Testis (tissue), 3 donors: Measurements from ENCODE around the gene LRP8. TPM values are rescaled to one million over a fixed set of nuclear protein-coding genes. Genes with fewer than 3 reads are reported as not detected.
A peak's percentile ranks its signal among the peaks of the same experiment; 100 is the strongest.

Experiments used
- DNase-seq: peaks from one replicate; pipeline ENCODE4 v3.0.0-alpha.2; 2019
- H3K27ac ChIP-seq, 2 donors: fragments of 200-600 bp; sonication (generic); one replicate each; pipeline ENCODE4 v1.5.1; 2019
- H3K27me3 ChIP-seq: fragments of 200-600 bp; sonication (generic); one replicate; pipeline ENCODE4 v1.5.1; 2019
- H3K36me3 ChIP-seq: fragments of 200-600 bp; sonication (generic); one replicate; pipeline ENCODE4 v1.5.1; 2017; ENCODE audit warnings: low read depth; ENCODE audit errors: missing control alignments
- H3K4me1 ChIP-seq: fragments of 200-600 bp; sonication (generic); one replicate; pipeline ENCODE4 v1.5.1; 2019
- H3K4me3 ChIP-seq, 2 donors: fragments of 200-600 bp; sonication (generic); one replicate each; pipeline ENCODE4 v1.5.1; 2017 to 2019
- H3K9me3 ChIP-seq: fragments of 200-600 bp; sonication (generic); one replicate; pipeline ENCODE4 v1.5.1; 2017
- POLR2A ChIP-seq: fragments of 450-650 bp; IDR thresholded peaks from one replicate; pipeline ENCODE4 v1.6.1; 2017; ENCODE audit warnings: antibody characterized with exemption, mild to moderate bottlenecking, moderate library complexity
- whole genome bisulfite sequencing, 2 donors: methylation state at CpG; one replicate each; pipeline ENCODE4 v1.1.5; 2018; 5-methylcytosine and 5-hydroxymethylcytosine counted together
- intact Hi-C: fragments of 100-400 bp; cut with DNase I; formaldehyde crosslinking; loops from one replicate; pipeline ENCODE4 v1.15.1; 2023; ENCODE audit warnings: low total_unique reads
- polyA plus RNA-seq: library from polyadenylated mRNA; stranded (reverse); fragments of 350-450 nt; fragmentation: Illumina TruSeq; extraction: RNeasy Lipid Tissue Mini Kit (QIAGEN cat#74804); gene quantifications from one replicate; pipeline ENCODE4 v1.2.3, GENCODE V29; 2014; ENCODE audit warnings: low read depth, low replicate concordance; ENCODE audit not compliant: insufficient read depth
- total RNA-seq, 2 donors: library from RNA; depleted of rRNA; stranded (reverse); fragments of >200 nt; gene quantifications; one replicate each; pipeline ENCODE4 v1.2.3, GENCODE V29; 2016
- TF ChIP-seq, protein P1 (sequence below), 3 experiments: fragments of 450-650 bp in 2 of 3; fragments of 200-600 bp in 1 of 3; sonication (generic) in 1 of 3; IDR thresholded peaks; one replicate each; pipeline ENCODE4 v1.5.1; 2016 to 2019; ENCODE audit warnings: antibody characterized with exemption in 3 of 3, mild to moderate bottlenecking in 2 of 3, moderate library complexity in 1 of 3

The LRP8 gene
- total and polyA plus RNA-seq, 3 donors from 2014 or later, result 64.3 to 253 (median 223) TPM

DNA sequence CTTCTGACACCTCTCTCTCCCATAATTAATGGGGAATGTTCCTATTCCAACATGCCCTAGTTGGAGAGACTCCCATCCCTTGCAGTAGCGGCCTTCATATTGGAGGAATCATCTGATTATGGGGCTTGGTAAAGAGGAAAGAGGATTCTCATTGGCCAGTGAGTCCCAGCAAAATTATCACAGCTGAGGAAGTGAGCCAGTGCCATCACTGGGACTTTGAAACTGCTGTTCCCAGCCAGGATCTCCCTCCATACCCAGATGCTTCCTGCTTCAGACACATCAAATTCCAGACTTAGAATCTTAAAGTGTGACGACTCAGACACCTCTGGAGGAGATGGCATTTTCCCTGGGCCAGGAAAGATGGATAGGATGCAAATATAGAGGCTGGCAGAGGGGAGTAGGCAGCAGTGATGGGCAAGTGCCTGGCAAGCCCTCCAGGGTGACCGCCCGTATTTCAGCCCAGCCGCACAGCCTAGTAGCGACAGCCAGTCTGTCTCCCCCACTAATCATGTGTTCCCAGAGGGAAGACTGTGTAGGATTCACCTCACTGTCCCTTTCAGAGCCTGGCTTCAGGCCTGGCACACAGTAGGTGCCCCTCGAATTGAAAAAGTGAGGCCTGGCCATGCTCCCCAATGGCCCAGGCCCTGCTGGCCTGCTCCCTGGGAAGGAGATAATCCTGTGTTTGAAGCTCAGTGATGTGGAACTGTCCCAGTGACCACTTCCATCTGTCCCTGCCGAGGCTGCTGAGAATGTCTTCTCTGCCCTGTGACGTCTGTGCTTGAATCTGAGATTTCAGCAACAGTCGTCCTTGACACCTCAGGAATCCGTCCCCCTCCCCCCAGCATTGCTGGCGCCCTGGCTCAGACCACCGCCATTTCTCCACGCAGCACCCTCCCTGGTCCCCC, 48.3 kb downstream of the LRP8 start:
- Histone ChIP-seq H3K27me3 (no peaks in the 10 kb centered on the region), H3K27ac (no peak overlapping the region), H3K4me1 (no peaks in the 10 kb centered on the region), H3K9me3 (no peaks in the 10 kb centered on the region), H3K4me3 (no peak overlapping the region), H3K36me3 (no peaks in the 10 kb centered on the region)
- WGBS, 2 donors, result 70 to 89% methylated on average over 10 to 14 of the region's 14 CpGs
- TF ChIP-seq POLR2A, result no peak
- intact Hi-C loops, result loop anchor here (5.0 kb wide), 1 partner anchor 113 kb away; no protein-coding TSS in a partner anchor
- DNase-seq, result no peak

DNA sequence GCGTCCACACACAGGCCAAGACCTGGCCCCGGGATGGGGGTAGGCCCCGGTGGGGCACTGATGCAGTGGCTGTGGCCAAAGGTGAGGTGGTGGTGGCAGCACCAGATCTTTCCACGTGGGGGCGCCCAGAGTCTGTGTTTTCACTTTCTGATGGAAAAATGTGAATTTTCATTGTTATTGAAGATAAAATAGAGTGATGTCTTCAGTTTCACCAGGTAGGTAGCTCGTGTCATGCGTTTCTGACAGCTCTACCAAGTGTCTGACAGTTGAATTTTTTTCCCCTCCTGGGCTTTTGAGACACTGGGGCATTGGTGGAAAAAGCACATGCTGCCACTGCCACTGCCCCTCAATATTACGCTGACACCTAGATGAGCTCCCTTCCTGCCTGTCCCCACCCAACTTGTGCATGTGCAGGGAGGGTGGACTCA, 49.6 kb downstream of the LRP8 start:
- intact Hi-C loops, result no loop called here
- H3K9me3 ChIP-seq, result no peaks in the 10 kb centered on the region
- DNase-seq, result peak; percentile 75
- no peak overlapping the region for H3K27ac ChIP-seq
- no peaks in the 10 kb centered on the region for H3K27me3 ChIP-seq
- H3K4me1 ChIP-seq, result no peaks in the 10 kb centered on the region
- no peaks in the 10 kb centered on the region for H3K36me3 ChIP-seq
- TF ChIP-seq POLR2A, result no peak
- TF ChIP-seq, protein P1, sequence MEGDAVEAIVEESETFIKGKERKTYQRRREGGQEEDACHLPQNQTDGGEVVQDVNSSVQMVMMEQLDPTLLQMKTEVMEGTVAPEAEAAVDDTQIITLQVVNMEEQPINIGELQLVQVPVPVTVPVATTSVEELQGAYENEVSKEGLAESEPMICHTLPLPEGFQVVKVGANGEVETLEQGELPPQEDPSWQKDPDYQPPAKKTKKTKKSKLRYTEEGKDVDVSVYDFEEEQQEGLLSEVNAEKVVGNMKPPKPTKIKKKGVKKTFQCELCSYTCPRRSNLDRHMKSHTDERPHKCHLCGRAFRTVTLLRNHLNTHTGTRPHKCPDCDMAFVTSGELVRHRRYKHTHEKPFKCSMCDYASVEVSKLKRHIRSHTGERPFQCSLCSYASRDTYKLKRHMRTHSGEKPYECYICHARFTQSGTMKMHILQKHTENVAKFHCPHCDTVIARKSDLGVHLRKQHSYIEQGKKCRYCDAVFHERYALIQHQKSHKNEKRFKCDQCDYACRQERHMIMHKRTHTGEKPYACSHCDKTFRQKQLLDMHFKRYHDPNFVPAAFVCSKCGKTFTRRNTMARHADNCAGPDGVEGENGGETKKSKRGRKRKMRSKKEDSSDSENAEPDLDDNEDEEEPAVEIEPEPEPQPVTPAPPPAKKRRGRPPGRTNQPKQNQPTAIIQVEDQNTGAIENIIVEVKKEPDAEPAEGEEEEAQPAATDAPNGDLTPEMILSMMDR (IDR thresholded peaks at IDR 0.05), result peak in 2 of 3 experiments; percentile 77 to 82
- 23 to 35% methylated on average over 8 of the region's 8 CpGs for WGBS, 2 donors
- H3K4me3 ChIP-seq, result no peak overlapping the region

DNA sequence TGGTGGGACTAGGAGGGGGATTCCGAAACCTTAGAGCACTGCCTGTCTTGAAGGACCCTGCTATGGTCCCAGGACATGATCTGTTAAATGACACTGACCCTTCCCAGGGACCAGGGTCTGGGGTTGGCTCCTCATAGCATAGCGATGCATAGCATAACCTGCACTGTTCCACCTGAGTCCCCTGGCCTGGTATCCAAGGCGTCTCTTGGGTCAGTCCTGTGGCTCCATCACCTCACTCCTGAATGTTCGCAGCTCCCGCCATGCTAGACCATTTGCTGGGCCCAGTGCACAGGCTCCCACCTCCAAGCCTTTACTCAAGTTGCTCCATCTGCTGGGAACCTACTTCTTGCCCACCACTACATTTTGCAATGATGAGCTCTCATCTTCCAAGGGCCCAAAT, 50.5 kb downstream of the LRP8 start:
- Histone ChIP-seq H3K9me3 (no peaks in the 10 kb centered on the region), H3K36me3 (no peaks in the 10 kb centered on the region), H3K4me3 (peak overlapping the region in 1 of 2 donors; percentile 34), H3K27ac (no peak overlapping the region), H3K4me1 (no peaks in the 10 kb centered on the region), H3K27me3 (no peaks in the 10 kb centered on the region)
- WGBS, 2 donors, result 69 to 79% methylated on average over 2 to 5 of the region's 5 CpGs
- no peak for DNase-seq
- TF ChIP-seq, protein P1 (IDR thresholded peaks at IDR 0.05), result no peak
- TF ChIP-seq POLR2A, result no peak
- intact Hi-C loops, result no loop called here

DNA sequence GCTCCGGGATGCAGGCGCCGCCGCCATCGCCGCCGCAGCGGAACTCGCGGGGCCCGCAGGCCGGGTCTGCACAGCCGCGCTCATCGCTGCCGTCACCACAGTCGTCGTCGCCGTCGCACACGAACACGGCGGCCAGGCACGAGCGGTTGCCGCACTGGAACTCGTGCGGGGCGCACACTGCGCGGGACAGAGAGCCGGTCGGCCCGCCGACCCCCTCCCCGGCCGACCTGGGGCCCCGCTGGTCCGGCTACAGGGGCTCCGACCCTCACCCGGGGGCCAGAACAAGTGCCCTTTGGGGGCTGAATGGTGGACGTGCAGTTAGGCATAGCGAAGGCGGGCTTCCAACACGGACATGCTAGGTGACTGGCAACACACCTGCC, 51.0 kb downstream of the LRP8 start:
- no peaks in the 10 kb centered on the region for H3K4me1 ChIP-seq
- no peak overlapping the region for H3K27ac ChIP-seq
- TF ChIP-seq, protein P1 (IDR thresholded peaks at IDR 0.05), result no peak
- no peak for TF ChIP-seq POLR2A
- intact Hi-C loops, result no loop called here
- peak overlapping the region; percentile 12 to 34 for H3K4me3 ChIP-seq
- 76 to 87% methylated on average over 24 to 42 of the region's 46 CpGs for WGBS, 2 donors
- no peaks in the 10 kb centered on the region for H3K27me3 ChIP-seq
- H3K9me3 ChIP-seq, result no peaks in the 10 kb centered on the region
- H3K36me3 ChIP-seq, result no peaks in the 10 kb centered on the region
- no peak for DNase-seq

- Histone ChIP-seq H3K4me3 (peak overlapping the region in 1 of 2 donors; percentile 12), H3K36me3 (no peaks in the 10 kb centered on the region), H3K9me3 (no peaks in the 10 kb centered on the region), H3K27ac (no peak overlapping the region), H3K27me3 (no peaks in the 10 kb centered on the region), H3K4me1 (peaks cover under 1% of the 10 kb centered on the region)
- 53 to 55% methylated on average over 43 to 48 of the region's 48 CpGs for WGBS, 2 donors
- DNase-seq, result no peak
- intact Hi-C loops, result no loop called here
- no peak for TF ChIP-seq POLR2A
- TF ChIP-seq, protein P1 (IDR thresholded peaks at IDR 0.05), result no peak
These were observed 51.5 kb downstream of the LRP8 start for GRCh38 chr1:53276153-53276901.
